Motor neuron (in vitro differentiated cells): Measurements from ENCODE around the gene ARHGEF10L. TPM values are rescaled to one million over a fixed set of nuclear protein-coding genes. Genes with fewer than 3 reads are reported as not detected.
A peak's percentile ranks its signal among the peaks of the same experiment; 100 is the strongest.

Source experiments
- ATAC-seq, 8 experiments: fragments of 200-7000 bp; cut with Tn5 transposase; replicated peaks in 6 of 8; 2 replicates each; pipeline ENCODE4 v1.8.0; 2021; ENCODE audit warnings: mild to moderate bottlenecking in 8 of 8, moderate library complexity in 8 of 8
- H3K27ac ChIP-seq, 2 donors: fragments of 250-450 bp; sonication (Bioruptor Pico); 2 replicates each; pipeline ENCODE4 v1.9.0; 2021; ENCODE audit warnings: antibody characterized with exemption in 2 of 2, mild to moderate bottlenecking in 2 of 2, moderate library complexity in 1 of 2
- H3K4me1 ChIP-seq, 2 donors: fragments of 250-450 bp; sonication (Bioruptor Pico); replicated peaks in 1 of 2; 2 replicates each; pipeline ENCODE4 v1.6.1; 2021; ENCODE audit warnings: antibody characterized with exemption in 2 of 2, mild to moderate bottlenecking in 2 of 2, moderate library complexity in 1 of 2
- H3K4me3 ChIP-seq, 5 donors: fragments of 250-450 bp; sonication (Bioruptor Pico); 2 replicates each; pipeline ENCODE4 v1.9.0; 2021; ENCODE audit warnings: antibody characterized with exemption in 5 of 5, mild to moderate bottlenecking in 5 of 5, moderate library complexity in 4 of 5
- WGBS, 10 experiments: fragments of 450-650 bp; shearing (Covaris generic); methylation state at CpG; one replicate each; pipeline ENCODE4 v1.0.0; 2022; 5-methylcytosine and 5-hydroxymethylcytosine counted together
- in situ Hi-C, 9 experiments: fragments of 400-800 bp; cut with MboI; loops; one replicate each; pipeline ENCODE4 v1.15.0; 2021; ENCODE audit warnings: low sequenced_read_pairs in 9 of 9, low pct_unique_long_range_greater_than_20kb in 2 of 9; ENCODE audit not compliant: unreplicated experiment in 9 of 9
- total RNA-seq, 8 experiments: library from RNA; unstranded; fragments of 300-600 nt; gene quantifications; 2 replicates each; pipeline versions ENCODE4 v1.2.3 to v1.2.4, GENCODE V29; 2022

Gene ARHGEF10L
- total RNA-seq, 8 experiments from 2014 or later = 2.5 to 41.4 (median 26.1) TPM

DNA sequence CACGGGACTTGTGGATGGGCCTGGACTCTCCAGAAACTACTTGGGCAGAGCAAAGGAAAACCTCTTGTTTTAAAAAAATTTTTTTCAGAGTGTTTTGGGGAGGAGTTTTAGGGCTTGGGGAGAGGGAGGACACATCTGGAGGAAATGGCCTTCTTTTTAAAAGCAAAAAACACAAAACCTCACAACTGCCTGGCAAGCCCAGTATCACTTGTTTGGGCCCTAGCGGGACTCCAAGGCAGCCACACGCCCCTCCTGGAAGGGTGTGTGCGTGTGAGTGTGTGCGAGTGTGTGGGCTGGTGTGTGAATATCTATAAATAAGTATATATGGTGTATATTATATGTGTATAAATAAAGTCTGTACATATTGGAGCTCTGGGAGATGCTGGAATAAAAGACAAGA is 158.0 kb downstream of the ARHGEF10L start:
- H3K27ac ChIP-seq = no peak overlapping the region
- no peak for ATAC-seq
- no peak overlapping the region for H3K4me3 ChIP-seq
- WGBS, 10 experiments = 17 to 98% (median 91%) methylated on average over 2 to 5 of the region's 5 CpGs; no CpG with 5 or more reads in 2 of the 10 experiments
- H3K4me1 ChIP-seq = peaks cover 30 to 35% of the 10 kb centered on the region in 2 donors
- in situ Hi-C loops = no loop called here

GRCh38 chr1:17699581-17699980 is 160.1 kb downstream of the ARHGEF10L start:
- peaks cover 39 to 47% of the 10 kb centered on the region in 2 donors for H3K4me1 ChIP-seq
- H3K27ac ChIP-seq = peak overlapping the region in 1 of 2 donors; percentile 34
- H3K4me3 ChIP-seq = no peak overlapping the region
- no peak for ATAC-seq
- WGBS, 10 experiments = 0 to 92% (median 70%) methylated on average over 1 to 18 of the region's 19 CpGs; no CpG with 5 or more reads in 2 of the 10 experiments
- in situ Hi-C loops = no loop called here

DNA sequence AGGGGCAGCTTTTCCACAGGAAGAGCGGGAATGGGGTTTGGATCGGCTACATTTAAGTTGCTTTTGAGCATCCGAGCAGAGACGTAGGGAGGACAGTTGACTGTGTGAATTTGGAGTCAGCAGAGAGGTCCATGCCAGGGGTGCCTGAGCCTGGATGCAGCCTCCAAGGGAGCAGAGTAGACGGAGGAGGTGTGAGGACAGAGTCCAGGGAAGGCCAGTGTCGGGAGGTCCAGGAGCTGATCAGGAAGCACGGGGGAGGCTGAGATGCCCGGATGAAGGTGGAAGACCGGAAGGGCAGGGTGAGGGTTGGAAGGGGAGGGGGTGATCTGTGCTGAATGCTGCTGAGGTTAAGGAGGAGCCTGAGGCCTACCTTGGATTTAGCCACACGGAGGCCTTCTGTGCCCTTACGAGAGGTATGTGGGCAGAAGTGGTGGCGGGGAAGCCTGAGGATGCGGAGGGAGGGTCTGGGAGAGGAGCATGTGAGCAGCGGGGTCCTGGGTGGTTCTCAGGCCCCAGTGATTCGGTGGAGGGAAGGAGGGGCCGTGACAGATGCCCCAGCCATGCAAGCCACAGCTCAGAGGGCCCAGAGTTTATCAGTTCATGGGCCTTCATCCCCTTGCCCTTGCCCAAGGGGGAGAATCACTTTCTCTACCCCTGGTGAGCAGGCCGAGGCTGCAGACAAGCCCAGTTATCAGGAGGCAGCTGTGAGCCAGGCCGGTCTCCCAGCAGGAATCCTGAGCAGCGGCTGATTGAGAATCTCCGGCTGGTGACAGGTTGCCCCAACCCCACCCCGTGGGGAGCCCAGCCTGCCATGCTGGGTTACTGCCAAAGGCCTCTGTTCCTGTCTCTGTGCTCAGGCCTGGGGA is 161.7 kb downstream of the ARHGEF10L start:
- peak in 2 of 8 experiments; percentile 8 to 14 for ATAC-seq
- 64 to 86% (median 80%) methylated on average over 4 to 15 of the region's 21 CpGs; no CpG with 5 or more reads in 4 of the 10 experiments for WGBS, 10 experiments
- Histone ChIP-seq H3K4me3 (no peak overlapping the region), H3K4me1 (peaks cover 39 to 45% of the 10 kb centered on the region in 2 donors), H3K27ac (peak overlapping the region; percentile 28 to 31)
- in situ Hi-C loops = no loop called here

DNA sequence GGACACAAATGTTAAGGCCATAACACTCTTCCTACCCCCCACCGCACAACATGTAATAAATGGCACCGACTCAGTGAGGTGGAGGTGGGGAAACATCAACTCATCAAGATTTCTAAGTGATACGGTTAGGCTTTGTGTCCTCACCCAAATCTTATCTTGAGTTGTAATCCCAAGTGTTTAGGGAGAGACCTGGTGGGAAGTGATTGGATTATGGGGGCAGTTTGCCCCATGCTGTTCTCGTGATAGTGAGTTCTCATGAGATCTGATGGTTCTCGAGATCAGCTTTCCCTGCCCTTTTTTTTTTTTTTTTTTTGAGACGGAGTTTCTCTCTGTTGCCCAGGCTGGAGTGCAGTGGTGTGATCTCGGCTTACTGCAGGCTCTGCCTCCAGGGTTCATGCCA is 164.7 kb downstream of the ARHGEF10L start:
- WGBS, 10 experiments = 57 to 98% (median 84%) methylated on average over 2 to 5 of the region's 7 CpGs; no CpG with 5 or more reads in 2 of the 10 experiments
- no peak for ATAC-seq
- Histone ChIP-seq H3K4me1 (peaks cover 35 to 40% of the 10 kb centered on the region in 2 donors), H3K4me3 (no peak overlapping the region), H3K27ac (no peak overlapping the region)
- in situ Hi-C loops = no loop called here

DNA sequence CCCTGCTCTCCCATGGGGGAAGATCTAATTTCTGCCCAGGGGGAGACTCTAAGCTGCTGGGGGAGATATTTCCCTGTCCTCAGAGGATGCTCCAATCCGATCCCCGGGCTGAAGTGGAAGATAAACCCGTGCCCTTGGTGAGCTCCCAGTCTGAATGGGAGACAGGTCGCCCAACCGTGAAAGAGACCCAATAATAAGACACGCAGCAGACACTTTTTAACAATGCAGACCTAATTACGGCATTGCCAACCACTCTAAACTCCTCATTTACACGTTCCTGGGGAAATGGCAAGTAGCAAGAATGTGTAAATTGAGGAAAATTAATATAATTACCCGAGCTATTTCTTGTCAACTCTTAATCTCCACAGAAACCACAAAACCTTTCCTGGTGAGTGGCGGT is 166.9 kb downstream of the ARHGEF10L start:
- no peak overlapping the region for H3K27ac ChIP-seq
- no peak for ATAC-seq
- no peak overlapping the region for H3K4me3 ChIP-seq
- peaks cover 12 to 17% of the 10 kb centered on the region in 2 donors for H3K4me1 ChIP-seq
- in situ Hi-C loops = no loop called here
- 21 to 80% (median 58%) methylated on average over 1 to 10 of the region's 10 CpGs; no CpG with 5 or more reads in 1 of the 10 experiments for WGBS, 10 experiments

- H3K4me3 ChIP-seq = no peak overlapping the region
- H3K4me1 ChIP-seq = peaks cover 3 to 17% of the 10 kb centered on the region in 2 donors
- WGBS, 10 experiments = 0 to 100% (median 65%) methylated on average over 1 to 3 of the region's 3 CpGs
- H3K27ac ChIP-seq = no peak overlapping the region
- in situ Hi-C loops = no loop called here
- no peak for ATAC-seq
These were observed 170.5 kb downstream of the ARHGEF10L start for GRCh38 chr1:17709981-17710380.

DNA sequence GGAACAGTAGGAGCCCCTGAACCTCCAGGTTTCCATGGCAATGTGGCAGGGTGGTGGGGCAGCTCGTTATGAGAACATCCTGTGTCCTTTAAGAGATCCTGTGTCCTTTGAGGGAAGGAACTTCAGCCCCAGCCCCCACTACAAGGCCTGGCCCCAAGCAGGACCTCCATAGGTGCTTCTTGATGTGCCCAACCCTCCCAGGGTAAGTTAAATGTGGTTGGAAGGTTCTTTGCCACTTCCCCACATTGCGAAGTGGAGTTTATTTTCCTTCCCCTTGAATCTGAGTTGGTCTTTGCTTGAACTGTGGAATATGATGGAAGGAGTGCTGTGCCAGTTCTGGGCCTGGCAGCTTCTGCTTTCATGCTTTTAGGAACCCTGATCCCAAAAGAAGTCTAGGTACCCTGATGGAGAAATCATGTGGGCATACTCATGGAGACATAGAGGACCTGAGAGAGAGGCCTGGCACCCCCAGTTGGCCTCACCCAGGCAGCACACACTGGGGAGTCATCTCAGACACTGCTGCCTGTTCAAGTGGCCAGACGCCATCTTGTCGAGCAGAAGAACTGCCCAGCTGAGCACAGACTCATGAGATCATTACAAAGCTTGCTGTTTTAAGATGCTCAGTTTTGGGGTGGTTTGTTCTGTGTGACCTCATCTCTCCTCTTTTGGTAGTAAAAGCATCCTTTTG is 171.5 kb downstream of the ARHGEF10L start:
- WGBS, 10 experiments = 0 to 100% (median 86%) methylated on average over 1 to 4 of the region's 4 CpGs; no CpG with 5 or more reads in 3 of the 10 experiments
- no peak for ATAC-seq
- no peak overlapping the region for H3K4me3 ChIP-seq
- peaks cover 3 to 17% of the 10 kb centered on the region in 2 donors for H3K4me1 ChIP-seq
- no peak overlapping the region for H3K27ac ChIP-seq
- in situ Hi-C loops = no loop called here

DNA sequence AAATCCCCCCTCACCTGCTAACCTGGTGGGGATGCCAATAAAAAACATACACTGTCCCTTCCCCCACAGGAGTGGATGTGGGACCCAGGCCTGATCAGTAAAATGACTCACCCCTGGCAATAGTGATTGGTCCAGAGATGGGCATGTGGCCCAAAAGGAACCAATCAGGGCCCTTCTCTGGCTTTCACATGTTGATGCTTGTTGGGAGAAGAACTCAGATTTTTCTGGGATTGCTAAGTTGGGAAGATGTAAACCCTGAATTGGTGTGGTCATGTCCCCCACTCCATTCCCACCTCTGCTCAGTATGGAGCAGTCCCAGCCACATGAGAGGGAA is 172.0 kb downstream of the ARHGEF10L start:
- Histone ChIP-seq H3K27ac (no peak overlapping the region), H3K4me1 (peaks cover 3 to 17% of the 10 kb centered on the region in 2 donors), H3K4me3 (no peak overlapping the region)
- in situ Hi-C loops = no loop called here
- ATAC-seq = no peak

- peaks cover 3 to 18% of the 10 kb centered on the region in 2 donors for H3K4me1 ChIP-seq
- WGBS, 10 experiments = 87 to 100% (median 93%) methylated on average over 1 to 5 of the region's 5 CpGs; no CpG with 5 or more reads in 3 of the 10 experiments
- in situ Hi-C loops = no loop called here
- H3K4me3 ChIP-seq = no peak overlapping the region
- peak overlapping the region in 1 of 2 donors; percentile 16 for H3K27ac ChIP-seq
- ATAC-seq = no peak
These were observed 172.4 kb downstream of the ARHGEF10L start for GRCh38 chr1:17711941-17712340.

DNA sequence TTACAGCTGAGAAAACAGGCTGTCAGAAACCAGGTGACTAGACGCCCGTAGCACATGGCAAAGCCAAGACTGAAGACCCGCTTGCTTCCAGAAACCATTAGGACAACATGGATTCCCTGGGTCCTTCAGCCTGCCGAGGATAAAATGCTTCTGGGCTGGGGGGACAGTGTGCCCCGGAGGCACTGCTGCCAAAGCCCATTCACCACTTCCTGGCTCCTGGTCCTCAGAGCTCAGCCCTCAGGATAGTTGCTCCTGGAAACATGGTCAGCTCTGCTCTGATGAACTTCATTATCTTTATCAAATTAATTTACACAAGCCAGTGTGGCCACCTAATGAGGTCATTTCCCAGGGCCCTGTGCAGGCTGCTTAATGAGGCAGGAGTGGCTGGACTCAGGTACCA is 174.5 kb downstream of the ARHGEF10L start:
- WGBS, 10 experiments = 17 to 100% (median 94%) methylated on average over 1 to 5 of the region's 5 CpGs; no CpG with 5 or more reads in 6 of the 10 experiments
- H3K4me1 ChIP-seq = peaks cover 11 to 31% of the 10 kb centered on the region in 2 donors
- H3K27ac ChIP-seq = no peak overlapping the region
- no peak overlapping the region for H3K4me3 ChIP-seq
- ATAC-seq = no peak
- in situ Hi-C loops = no loop called here

DNA sequence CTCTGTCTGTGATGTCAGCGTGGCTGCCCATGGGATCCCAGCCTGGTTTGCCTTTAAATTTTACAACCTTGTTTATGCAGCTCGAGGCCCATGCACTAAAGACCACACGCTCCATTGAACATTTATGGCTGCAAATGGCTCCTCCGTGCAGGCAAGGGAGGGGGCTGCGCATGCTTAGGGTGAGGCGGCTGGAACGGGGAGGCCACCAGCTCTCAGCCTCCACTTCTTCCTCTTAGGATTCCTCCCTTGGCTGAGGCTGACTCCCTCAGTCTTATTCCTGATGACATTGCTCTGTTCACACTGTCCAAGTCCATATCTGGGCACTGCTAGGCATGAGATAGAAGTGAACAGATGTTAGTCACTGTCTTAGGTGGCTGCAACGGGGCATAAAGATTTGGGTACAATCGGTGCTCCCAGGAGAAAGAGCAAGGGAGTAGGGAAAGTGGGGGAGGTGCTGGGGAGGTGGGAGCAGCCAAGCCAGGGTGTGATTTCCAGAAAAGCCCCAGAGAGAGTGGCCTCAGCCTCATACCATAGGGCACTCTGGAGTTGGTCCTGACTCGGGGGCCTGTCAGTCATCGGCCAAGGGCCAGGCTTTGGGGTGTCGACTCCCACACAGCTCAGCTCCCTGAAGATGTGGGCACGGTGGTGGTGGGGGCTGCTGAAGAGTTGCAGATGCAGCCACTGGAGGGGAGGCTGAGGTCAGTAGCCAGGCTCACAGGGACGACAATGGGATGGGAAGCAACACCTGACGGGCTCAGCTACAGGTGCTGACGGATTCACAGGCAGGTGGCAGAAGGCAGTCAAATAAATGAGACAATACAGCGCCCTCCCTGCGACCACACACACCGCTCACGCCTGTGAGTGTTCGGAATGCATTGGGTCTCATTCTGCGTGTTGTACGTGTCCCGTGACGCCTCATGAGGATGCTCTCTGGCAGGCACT is 178.4 kb downstream of the ARHGEF10L start:
- in situ Hi-C loops = no loop called here
- Histone ChIP-seq H3K4me3 (no peak overlapping the region), H3K27ac (peak overlapping the region in 1 of 2 donors; percentile 77), H3K4me1 (peaks cover 11 to 20% of the 10 kb centered on the region in 2 donors)
- peak in 5 of 8 experiments; percentile 59 to 91 (median 90) for ATAC-seq
- 30 to 85% (median 64%) methylated on average over 5 to 15 of the region's 25 CpGs; no CpG with 5 or more reads in 5 of the 10 experiments for WGBS, 10 experiments

DNA sequence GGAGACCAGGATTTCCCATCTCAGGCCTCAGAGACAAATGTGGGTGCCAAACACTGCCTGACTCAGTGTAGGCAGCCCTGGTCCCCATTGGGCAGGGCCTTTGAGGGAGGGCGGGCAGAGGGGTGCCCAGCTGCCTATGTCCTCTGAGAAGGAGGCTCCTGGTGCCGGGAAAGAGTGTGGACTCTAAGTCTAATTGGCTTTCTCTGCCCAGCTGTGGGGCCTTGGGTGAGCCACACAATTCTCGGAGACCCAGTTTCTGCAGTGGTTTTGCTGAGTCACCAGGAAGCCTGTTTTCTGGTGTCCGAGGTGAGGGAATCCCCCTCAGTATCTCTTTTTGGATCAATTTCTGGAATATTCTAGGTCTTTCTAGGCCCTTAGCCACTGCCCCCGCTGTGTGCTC is 180.4 kb downstream of the ARHGEF10L start:
- WGBS, 10 experiments = 83 to 100% (median 97%) methylated on average over 1 to 4 of the region's 5 CpGs; no CpG with 5 or more reads in 4 of the 10 experiments
- Histone ChIP-seq H3K4me3 (no peak overlapping the region), H3K27ac (no peak overlapping the region), H3K4me1 (peaks cover 9 to 14% of the 10 kb centered on the region in 2 donors)
- ATAC-seq = no peak
- in situ Hi-C loops = no loop called here
